ENCODE data around the gene ZNF483.

- no peak for TF ChIP-seq POLR2A (IDR thresholded peaks at IDR 0.05)
- TF ChIP-seq CTCF (IDR thresholded peaks at IDR 0.05): no peak
- no peak for TF ChIP-seq POLR2AphosphoS5 (IDR thresholded peaks at IDR 0.05)
- no peak for TF ChIP-seq EP300 (IDR thresholded peaks at IDR 0.05)
Measured at GRCh38 chr9:111529787-111530186, 4.8 kb downstream of the ZNF483 start.
